ENCODE measurements around the gene CDX1. TPM values are rescaled to one million over a fixed set of nuclear protein-coding genes. Genes with fewer than 3 reads are reported as not detected.
A peak's percentile ranks its signal among the peaks of the same experiment; 100 is the strongest.

Gene CDX1
- total RNA-seq, 1 donor from 2014 or later = 0.43 TPM

- no peak overlapping the region for H3K4me3 Mint-ChIP-seq (ENCODE audit: low read depth)
- peaks cover 31% of the 10 kb centered on the region for H3K27me3 Mint-ChIP-seq
- no peak for TF ChIP-seq CTCF (IDR thresholded peaks at IDR 0.05; ENCODE audit: unreplicated experiment)
- no peaks in the 10 kb centered on the region for H3K9me3 Mint-ChIP-seq (ENCODE audit: low read depth)
- DNase-seq (ENCODE audit: low spot score, unreplicated experiment) = no peak
- peak overlapping the region; percentile 71 for H3K27ac Mint-ChIP-seq
- H3K4me1 Mint-ChIP-seq (ENCODE audit: low read depth) = peaks cover 9% of the 10 kb centered on the region
- H3K36me3 Mint-ChIP-seq (ENCODE audit: insufficient read depth) = no peaks in the 10 kb centered on the region
These were observed 8.2 kb upstream of the CDX1 start for GRCh38 chr5:150158170-150158949.

GRCh38 chr5:150159031-150159430 lies 7.5 kb upstream of the CDX1 start:
- H3K9me3 Mint-ChIP-seq (ENCODE audit: low read depth) = no peaks in the 10 kb centered on the region
- no peak overlapping the region for H3K4me3 Mint-ChIP-seq (ENCODE audit: low read depth)
- no peak overlapping the region for H3K27ac Mint-ChIP-seq
- no peaks in the 10 kb centered on the region for H3K36me3 Mint-ChIP-seq (ENCODE audit: insufficient read depth)
- H3K27me3 Mint-ChIP-seq = peaks cover 24% of the 10 kb centered on the region
- DNase-seq (ENCODE audit: low spot score, unreplicated experiment) = no peak
- H3K4me1 Mint-ChIP-seq (ENCODE audit: low read depth) = peaks cover 10% of the 10 kb centered on the region
- no peak for TF ChIP-seq CTCF (IDR thresholded peaks at IDR 0.05; ENCODE audit: unreplicated experiment)

- Mint-ChIP-seq H3K9me3 (ENCODE audit: low read depth) (no peaks in the 10 kb centered on the region), H3K27me3 (peaks cover 26% of the 10 kb centered on the region), H3K4me1 (ENCODE audit: low read depth) (peaks cover 10% of the 10 kb centered on the region), H3K36me3 (ENCODE audit: insufficient read depth) (no peaks in the 10 kb centered on the region), H3K27ac (no peak overlapping the region), H3K4me3 (ENCODE audit: low read depth) (no peak overlapping the region)
- no peak for TF ChIP-seq CTCF (IDR thresholded peaks at IDR 0.05; ENCODE audit: unreplicated experiment)
- DNase-seq (ENCODE audit: low spot score, unreplicated experiment) = no peak
These were observed 6.8 kb upstream of the CDX1 start for GRCh38 chr5:150159741-150160179.

- DNase-seq (ENCODE audit: low spot score, unreplicated experiment) = no peak
- no peak for TF ChIP-seq CTCF (IDR thresholded peaks at IDR 0.05; ENCODE audit: unreplicated experiment)
- H3K27ac Mint-ChIP-seq = no peak overlapping the region
- H3K36me3 Mint-ChIP-seq (ENCODE audit: insufficient read depth) = no peaks in the 10 kb centered on the region
- H3K4me3 Mint-ChIP-seq (ENCODE audit: low read depth) = no peak overlapping the region
- peaks cover 34% of the 10 kb centered on the region for H3K27me3 Mint-ChIP-seq
- H3K4me1 Mint-ChIP-seq (ENCODE audit: low read depth) = peaks cover 10% of the 10 kb centered on the region
- no peaks in the 10 kb centered on the region for H3K9me3 Mint-ChIP-seq (ENCODE audit: low read depth)
These were observed 6.0 kb upstream of the CDX1 start for GRCh38 chr5:150160448-150161081.

- Mint-ChIP-seq H3K9me3 (ENCODE audit: low read depth) (no peaks in the 10 kb centered on the region), H3K4me3 (ENCODE audit: low read depth) (no peak overlapping the region), H3K27ac (no peak overlapping the region), H3K36me3 (ENCODE audit: insufficient read depth) (no peaks in the 10 kb centered on the region), H3K27me3 (peaks cover 35% of the 10 kb centered on the region), H3K4me1 (ENCODE audit: low read depth) (peaks cover 9% of the 10 kb centered on the region)
- DNase-seq (ENCODE audit: low spot score, unreplicated experiment) = peak; percentile 84
- peak; percentile 86 for TF ChIP-seq CTCF (IDR thresholded peaks at IDR 0.05; ENCODE audit: unreplicated experiment)
These were observed 5.1 kb upstream of the CDX1 start for GRCh38 chr5:150161242-150162141.

Measured in progenitor cell of endocrine pancreas (in vitro differentiated cells).